Activated T-helper 1 cell treated with anti-CD3 and anti-CD28 coated beads, Interleukin-12 subunit alpha, Interleukin-12 subunit beta, Interleukin-2, Interleukin-4 antibody, amounts not matched to agents 30 ng/mL and 10 ng/mL and 1 ng/mL, durations not matched to agents 14 hours and 24 hours and 36 hours (primary cell): Measurements from ENCODE around the gene TSHZ2. TPM values are rescaled to one million over a fixed set of nuclear protein-coding genes. Genes with fewer than 3 reads are reported as not detected.
"Not testable (repeated sequence)": the region's sequence is repeated elsewhere in the genome, so short reads cannot be mapped to it uniquely, and the experiment has no call there.

Experiments used
- DNase-seq: peaks from one replicate; pipeline ENCODE4 v3.0.0; 2021; ENCODE audit warnings: low spot score
- H3K27ac Mint-ChIP-seq: one replicate; pipeline ENCODE4 v1.8.0; 2021; ENCODE audit warnings: mild to moderate bottlenecking, mixed read lengths
- H3K27me3 Mint-ChIP-seq: one replicate; pipeline ENCODE4 v1.8.0; 2022; ENCODE audit warnings: mild to moderate bottlenecking, moderate library complexity, mixed read lengths; ENCODE audit not compliant: insufficient read depth
- H3K36me3 Mint-ChIP-seq: one replicate; pipeline ENCODE4 v1.8.0; 2021; ENCODE audit warnings: low read depth, mixed read lengths
- H3K4me1 Mint-ChIP-seq: one replicate; pipeline ENCODE4 v1.8.0; 2021; ENCODE audit warnings: low read depth, mixed read lengths
- H3K4me3 Mint-ChIP-seq: one replicate; pipeline ENCODE4 v1.8.0; 2021; ENCODE audit warnings: mild to moderate bottlenecking, moderate library complexity, mixed read lengths
- H3K9me3 Mint-ChIP-seq: one replicate; pipeline ENCODE4 v1.8.0; 2021; ENCODE audit warnings: mixed read lengths
- intact Hi-C: fragments of 100-400 bp; cut with micrococcal nuclease; formaldehyde crosslinking; loops from one replicate; pipeline ENCODE4 v1.15.1; 2024
- total RNA-seq: library from RNA; stranded (reverse); gene quantifications from 2 replicates; pipeline ENCODE4 v1.2.3, GENCODE V29; 2022

The TSHZ2 gene
- total RNA-seq, 1 donor from 2014 or later, result 26.0 TPM

DNA sequence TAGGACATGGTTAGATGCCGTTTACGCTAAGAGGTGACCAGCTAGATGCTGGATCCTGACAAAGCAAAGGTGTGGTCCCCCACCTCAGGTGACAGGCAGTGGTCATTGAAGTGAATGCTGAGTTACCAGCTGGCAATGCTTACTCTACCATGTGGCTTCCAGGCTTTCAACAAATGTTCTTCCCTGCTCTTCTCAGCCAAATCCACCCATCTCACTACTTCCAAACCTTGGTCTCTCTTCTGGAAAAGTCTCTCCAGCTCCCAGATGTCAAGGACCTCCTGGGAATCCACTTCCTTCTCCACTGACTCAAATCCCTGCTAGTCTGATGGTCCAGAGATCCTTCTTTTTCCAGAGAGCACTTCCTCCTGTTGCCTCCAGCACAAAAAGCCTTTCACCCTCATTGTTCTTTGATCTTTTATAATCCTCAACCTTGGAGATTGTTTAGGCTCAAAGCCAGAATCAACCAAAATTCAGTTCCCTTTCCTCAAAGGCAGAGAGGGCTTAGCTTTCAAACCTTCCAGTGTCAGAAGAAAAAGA, 393.4 kb downstream of the TSHZ2 start:
- no peak overlapping the region for H3K4me3 Mint-ChIP-seq
- H3K27me3 Mint-ChIP-seq, result no peaks in the 10 kb centered on the region
- no peak for DNase-seq
- H3K9me3 Mint-ChIP-seq, result no peaks in the 10 kb centered on the region
- H3K36me3 Mint-ChIP-seq, result peaks cover 4% of the 10 kb centered on the region
- no peaks in the 10 kb centered on the region for H3K4me1 Mint-ChIP-seq
- no peak overlapping the region for H3K27ac Mint-ChIP-seq
- intact Hi-C loops, result no loop called here

DNA sequence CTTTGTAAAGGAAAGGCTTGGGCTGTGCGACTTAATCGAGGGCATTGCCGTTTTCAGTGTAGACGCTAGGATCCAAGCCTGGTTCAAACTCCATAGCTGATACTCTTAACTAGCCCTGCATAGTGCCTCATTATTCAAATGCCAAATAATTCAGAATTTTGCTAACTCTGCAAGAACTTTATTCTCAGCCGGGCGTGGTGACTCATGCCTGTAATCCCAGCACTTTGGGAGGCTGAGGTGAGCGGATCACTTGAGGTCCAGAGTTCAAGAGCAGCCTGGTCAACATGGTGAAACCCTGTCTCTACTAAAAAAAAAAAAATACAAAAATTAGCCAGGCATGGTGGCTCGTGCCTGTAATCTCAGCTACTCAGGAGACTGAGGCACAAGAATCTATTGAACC, 394.8 kb downstream of the TSHZ2 start:
- H3K27ac Mint-ChIP-seq, H3K4me3 Mint-ChIP-seq, H3K36me3 Mint-ChIP-seq, H3K4me1 Mint-ChIP-seq, H3K9me3 Mint-ChIP-seq, DNase-seq, intact Hi-C loops, H3K27me3 Mint-ChIP-seq: not testable (repeated sequence)

DNA sequence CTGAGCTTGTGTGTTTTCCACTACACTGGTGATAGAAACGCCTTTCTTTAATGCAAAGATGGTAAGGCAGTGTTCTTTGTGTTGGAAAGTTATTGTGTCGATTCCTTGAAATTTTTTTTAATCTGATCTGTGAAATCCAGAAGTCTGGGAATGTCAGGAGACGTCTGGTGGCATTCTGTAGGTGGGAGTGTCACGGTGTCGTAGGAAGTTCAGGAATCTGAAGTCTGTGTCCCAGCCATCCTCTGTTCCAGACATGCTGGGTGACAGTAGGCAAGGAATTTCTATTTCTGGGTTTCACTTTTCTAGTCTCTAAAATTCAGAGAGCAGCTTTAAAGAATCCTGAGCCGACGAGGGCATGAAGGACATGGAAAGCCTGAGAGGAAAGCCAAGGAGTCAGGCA, 397.7 kb downstream of the TSHZ2 start:
- Mint-ChIP-seq H3K4me1 (no peaks in the 10 kb centered on the region), H3K4me3 (no peak overlapping the region), H3K9me3 (no peaks in the 10 kb centered on the region), H3K36me3 (peaks cover 4% of the 10 kb centered on the region), H3K27me3 (no peaks in the 10 kb centered on the region), H3K27ac (no peak overlapping the region)
- DNase-seq, result no peak
- intact Hi-C loops, result no loop called here

DNA sequence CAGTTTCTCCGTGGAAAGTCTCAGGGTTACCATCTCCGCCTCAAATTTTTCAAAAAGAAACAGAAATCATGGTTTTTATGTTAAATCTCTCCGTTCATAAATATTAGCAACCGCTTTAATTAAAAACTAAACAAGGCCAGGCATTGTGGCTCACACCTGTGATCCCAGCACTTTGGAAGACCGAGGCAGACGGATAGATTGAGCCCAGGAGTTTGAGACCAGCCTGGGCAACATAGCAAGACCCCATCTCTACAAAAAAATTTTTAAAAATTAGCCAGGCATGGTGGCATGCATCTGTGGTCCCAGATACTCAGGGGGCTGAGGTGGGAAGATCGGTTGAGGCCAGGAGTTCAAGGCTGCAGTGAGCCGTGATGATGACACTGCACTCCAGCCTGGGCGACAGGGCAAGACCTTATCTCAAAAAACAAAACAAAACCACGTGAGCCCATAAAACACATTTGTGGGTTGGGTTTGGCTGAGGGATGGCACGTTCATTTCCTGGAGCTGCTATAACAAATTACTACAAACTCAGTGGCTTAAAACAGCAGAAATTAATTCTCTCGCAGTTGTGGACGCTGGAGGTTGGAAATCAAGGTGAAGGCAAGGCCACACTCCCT, 398.3 kb downstream of the TSHZ2 start:
- no peaks in the 10 kb centered on the region for H3K27me3 Mint-ChIP-seq
- no peaks in the 10 kb centered on the region for H3K4me1 Mint-ChIP-seq
- intact Hi-C loops, result no loop called here
- H3K9me3 Mint-ChIP-seq, result no peaks in the 10 kb centered on the region
- H3K27ac Mint-ChIP-seq, result no peak overlapping the region
- H3K4me3 Mint-ChIP-seq, result no peak overlapping the region
- DNase-seq, result no peak
- H3K36me3 Mint-ChIP-seq, result peaks cover 4% of the 10 kb centered on the region

DNA sequence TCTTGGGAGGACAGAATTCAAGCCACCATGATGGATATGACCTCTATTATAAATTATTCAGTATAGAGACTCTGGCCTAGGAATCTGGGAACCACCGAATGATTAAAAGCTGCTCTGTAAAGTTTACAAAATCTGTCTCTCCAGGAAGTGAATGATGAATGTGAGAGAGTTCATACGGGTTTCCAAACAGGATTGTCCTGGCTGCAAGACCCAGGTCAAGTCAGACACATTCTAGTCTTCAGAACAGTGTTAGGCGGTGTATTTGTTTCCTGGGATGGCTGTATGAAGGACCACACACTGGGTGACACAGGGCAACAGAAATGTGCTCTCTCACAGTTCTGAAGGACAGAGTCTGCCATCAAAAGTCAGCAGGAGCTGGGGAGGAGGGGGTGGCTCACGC, 399.1 kb downstream of the TSHZ2 start:
- Mint-ChIP-seq H3K27ac (no peak overlapping the region), H3K4me3 (no peak overlapping the region), H3K27me3 (no peaks in the 10 kb centered on the region), H3K9me3 (no peaks in the 10 kb centered on the region), H3K36me3 (peaks cover 4% of the 10 kb centered on the region), H3K4me1 (no peaks in the 10 kb centered on the region)
- intact Hi-C loops, result no loop called here
- DNase-seq, result no peak

DNA sequence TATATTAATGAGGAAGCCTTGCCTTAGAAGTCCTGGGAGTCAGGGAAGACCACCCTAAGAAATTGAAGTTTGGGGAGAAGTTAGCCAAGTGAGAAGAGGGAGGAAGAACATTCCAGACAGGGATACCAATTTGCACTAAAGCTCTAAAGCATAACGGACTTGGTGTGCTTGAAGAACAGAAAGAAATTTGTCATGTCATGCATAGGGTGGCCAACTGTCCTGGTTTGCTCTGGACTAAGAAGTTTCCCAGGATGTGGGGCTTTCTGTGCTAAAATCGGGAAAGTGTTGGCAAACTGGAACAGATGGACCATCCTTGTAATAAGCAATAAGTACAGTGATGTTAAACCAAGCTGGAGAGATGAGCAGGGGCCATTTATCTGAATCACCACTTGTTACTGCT, 403.9 kb downstream of the TSHZ2 start:
- intact Hi-C loops, result no loop called here
- Mint-ChIP-seq H3K9me3 (no peaks in the 10 kb centered on the region), H3K4me1 (no peaks in the 10 kb centered on the region), H3K27me3 (no peaks in the 10 kb centered on the region), H3K36me3 (peaks cover 2% of the 10 kb centered on the region), H3K4me3 (no peak overlapping the region), H3K27ac (no peak overlapping the region)
- DNase-seq, result no peak

DNA sequence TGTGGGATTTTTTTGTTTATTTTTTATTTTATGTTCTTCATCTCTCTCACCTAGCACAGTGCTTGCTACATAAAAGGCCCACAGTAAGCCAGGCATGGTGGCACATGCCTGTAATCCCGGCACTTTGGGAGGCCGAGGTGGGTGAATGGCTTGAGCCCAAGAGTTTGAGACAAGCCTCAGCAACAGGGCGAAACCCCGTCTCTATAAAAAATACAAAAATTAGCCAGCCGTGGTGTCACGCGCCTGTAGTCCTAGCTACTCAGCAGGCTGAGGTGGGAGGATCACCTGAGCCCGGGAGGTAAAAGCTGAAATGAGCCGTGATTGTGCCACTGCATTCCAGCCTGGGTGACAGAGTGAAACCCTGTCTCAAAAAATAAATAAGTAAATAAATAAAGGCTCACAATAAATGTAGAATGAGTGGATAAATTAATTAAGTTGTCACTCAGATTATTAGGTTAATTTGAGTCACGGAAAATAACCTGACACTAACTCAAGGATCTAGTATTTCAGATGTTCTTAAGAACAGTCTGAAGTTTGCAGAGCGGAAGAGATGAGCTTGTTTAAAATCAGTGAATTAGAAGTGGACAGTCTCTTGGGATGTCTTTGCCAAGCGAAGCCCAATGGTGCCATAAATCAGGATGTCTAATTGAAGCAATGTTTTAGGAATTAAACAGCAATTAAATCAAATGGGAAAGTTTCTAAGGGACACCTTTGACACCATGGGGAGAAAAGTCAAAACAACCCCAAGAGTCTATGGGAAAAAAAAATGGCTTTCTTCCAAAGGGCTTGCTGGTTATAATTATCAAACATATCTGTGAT, 407.1 kb downstream of the TSHZ2 start:
- DNase-seq, result no peak
- H3K36me3 Mint-ChIP-seq, result no peaks in the 10 kb centered on the region
- no peaks in the 10 kb centered on the region for H3K27me3 Mint-ChIP-seq
- intact Hi-C loops, result no loop called here
- H3K27ac Mint-ChIP-seq, result no peak overlapping the region
- H3K9me3 Mint-ChIP-seq, result no peaks in the 10 kb centered on the region
- H3K4me3 Mint-ChIP-seq, result no peak overlapping the region
- no peaks in the 10 kb centered on the region for H3K4me1 Mint-ChIP-seq

DNA sequence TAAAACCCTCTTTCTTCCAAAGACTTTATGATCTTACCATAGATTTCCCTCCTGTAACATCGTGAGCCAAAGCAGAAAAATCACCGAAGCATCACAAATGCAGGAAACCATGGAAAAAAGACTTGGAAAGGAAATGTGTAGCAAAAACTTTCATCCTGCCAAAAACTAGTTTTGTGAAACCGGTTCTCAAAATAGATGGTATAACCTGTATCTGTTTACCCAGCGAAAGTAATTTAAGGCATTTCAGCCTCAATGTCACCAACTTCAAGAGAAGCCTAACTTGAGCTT, 407.6 kb downstream of the TSHZ2 start:
- Mint-ChIP-seq H3K4me3 (no peak overlapping the region), H3K27ac (no peak overlapping the region), H3K4me1 (no peaks in the 10 kb centered on the region), H3K9me3 (no peaks in the 10 kb centered on the region), H3K27me3 (no peaks in the 10 kb centered on the region), H3K36me3 (no peaks in the 10 kb centered on the region)
- no peak for DNase-seq
- intact Hi-C loops, result no loop called here

DNA sequence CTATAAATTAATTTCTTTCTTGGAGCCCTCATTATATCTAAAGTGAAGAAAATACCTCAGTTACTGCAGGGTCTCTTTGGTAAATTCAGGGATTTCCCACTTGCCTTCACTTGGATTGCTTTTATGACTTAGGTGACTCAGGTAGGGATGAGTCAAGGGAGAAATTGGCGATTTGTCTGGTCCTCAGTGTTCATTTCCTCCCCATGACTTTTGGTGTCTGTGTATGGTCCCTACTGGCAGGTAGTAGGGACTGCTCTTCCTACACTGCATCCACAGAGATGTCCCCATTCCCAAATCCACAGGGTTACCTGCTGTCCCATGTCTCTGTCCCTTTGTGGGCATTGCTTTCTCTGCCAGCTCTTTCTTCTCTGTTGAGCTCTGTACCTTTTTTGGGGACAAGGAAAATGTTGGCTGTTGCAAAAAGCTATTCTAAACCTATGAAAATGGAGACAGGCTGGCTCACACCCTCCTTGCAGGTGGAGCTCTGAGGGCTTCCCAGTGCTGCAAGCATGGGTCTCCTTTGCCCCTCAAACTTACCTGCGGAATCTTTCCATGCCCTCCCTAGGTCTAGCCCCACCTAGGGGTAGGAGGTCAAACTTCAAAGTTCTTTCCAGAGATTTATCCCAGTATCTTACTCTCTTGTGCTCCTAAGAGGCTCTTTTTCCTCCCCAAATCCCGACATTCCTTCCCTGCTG, 409.6 kb downstream of the TSHZ2 start:
- no peak overlapping the region for H3K27ac Mint-ChIP-seq
- intact Hi-C loops, result no loop called here

DNA sequence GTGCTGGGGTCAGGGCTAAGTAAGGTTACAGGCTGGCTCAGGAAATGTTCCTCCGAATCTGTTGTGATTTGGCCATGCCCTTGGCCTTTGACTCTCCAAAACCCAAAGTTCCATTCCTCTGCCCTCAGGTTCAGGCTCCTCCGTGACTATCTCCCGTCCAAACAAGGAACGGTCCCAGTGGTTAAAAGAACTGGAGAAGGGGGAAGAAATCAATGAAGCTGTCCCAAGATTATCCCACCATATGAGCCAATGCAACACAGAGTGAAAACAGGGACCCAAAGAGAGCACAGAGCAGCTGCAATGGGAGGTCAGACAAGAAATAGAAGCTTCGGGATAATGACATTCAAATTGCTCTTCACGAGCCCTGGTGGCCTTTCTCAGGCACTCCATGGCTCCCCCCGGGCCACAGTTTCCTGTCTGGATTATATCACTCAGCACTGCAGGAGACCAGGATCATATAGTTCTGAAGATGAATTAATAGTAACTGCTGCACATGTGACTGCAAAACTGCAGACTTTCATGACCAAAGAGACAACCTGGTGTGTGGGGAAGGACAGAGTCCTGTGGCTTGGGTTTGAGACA, 410.2 kb downstream of the TSHZ2 start:
- Mint-ChIP-seq H3K27me3 (no peaks in the 10 kb centered on the region), H3K4me1 (peaks cover under 1% of the 10 kb centered on the region), H3K27ac (no peak overlapping the region), H3K9me3 (no peaks in the 10 kb centered on the region), H3K36me3 (no peaks in the 10 kb centered on the region), H3K4me3 (no peak overlapping the region)
- DNase-seq, result no peak
- intact Hi-C loops, result no loop called here

More for the DNA sequence above, 409.6 kb downstream of the TSHZ2 start:
- no peak for DNase-seq
- H3K9me3 Mint-ChIP-seq, result no peaks in the 10 kb centered on the region
- H3K4me1 Mint-ChIP-seq, result no peaks in the 10 kb centered on the region
- no peaks in the 10 kb centered on the region for H3K27me3 Mint-ChIP-seq
- H3K36me3 Mint-ChIP-seq, result no peaks in the 10 kb centered on the region
- H3K4me3 Mint-ChIP-seq, result no peak overlapping the region

DNA sequence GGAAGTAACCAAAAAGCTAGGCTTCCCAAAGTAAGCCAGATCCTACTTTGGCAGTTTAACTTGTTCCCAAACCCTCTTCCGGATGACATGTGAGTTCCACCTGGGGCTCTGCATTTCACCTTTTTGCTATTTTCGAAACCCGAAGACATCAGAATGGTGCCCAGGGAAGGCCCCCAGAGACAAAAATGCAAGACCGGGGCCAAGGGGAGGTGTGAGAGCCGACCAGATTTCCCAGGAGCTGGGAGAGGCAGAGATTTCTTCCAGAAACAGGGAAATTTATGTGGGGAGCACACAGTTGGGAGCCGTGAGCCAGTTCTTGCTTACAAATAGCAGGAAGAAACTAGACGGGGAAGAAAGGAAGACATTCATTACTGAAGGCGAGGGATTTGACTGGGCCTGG, 411.8 kb downstream of the TSHZ2 start:
- Mint-ChIP-seq H3K36me3 (no peaks in the 10 kb centered on the region), H3K27me3 (no peaks in the 10 kb centered on the region), H3K27ac (no peak overlapping the region), H3K4me1 (peaks cover 16% of the 10 kb centered on the region), H3K4me3 (no peak overlapping the region), H3K9me3 (no peaks in the 10 kb centered on the region)
- no peak for DNase-seq
- intact Hi-C loops, result no loop called here

DNA sequence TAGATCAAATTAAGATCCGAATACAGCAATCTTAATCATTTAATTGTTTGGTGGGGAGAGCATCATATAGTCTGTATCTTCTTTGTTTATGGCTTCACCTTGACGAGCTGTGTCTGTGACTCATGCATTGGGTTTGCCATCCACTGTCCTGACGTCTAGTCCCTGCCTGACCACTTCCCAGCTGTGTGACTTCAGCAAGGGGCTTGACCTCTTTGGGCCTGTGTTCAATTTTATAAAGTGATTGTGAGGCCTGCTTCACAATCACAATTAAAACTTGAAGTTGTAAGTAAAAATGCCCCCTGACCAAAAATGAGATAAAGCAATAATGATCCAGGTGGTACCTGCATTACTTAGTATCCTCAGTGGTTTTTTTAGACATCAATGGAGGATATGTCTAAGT, 412.2 kb downstream of the TSHZ2 start:
- Mint-ChIP-seq H3K9me3 (no peaks in the 10 kb centered on the region), H3K27ac (no peak overlapping the region), H3K27me3 (no peaks in the 10 kb centered on the region), H3K36me3 (no peaks in the 10 kb centered on the region), H3K4me1 (peaks cover 21% of the 10 kb centered on the region), H3K4me3 (no peak overlapping the region)
- DNase-seq, result no peak
- intact Hi-C loops, result no loop called here
